PC-9 (cell line): ENCODE measurements around the gene WBP1. TPM values are rescaled to one million over a fixed set of nuclear protein-coding genes. Genes with fewer than 3 reads are reported as not detected.
A peak's percentile ranks its signal among the peaks of the same experiment; 100 is the strongest.

ENCODE experiments used
- BruUV-seq: library from RNA; stranded (reverse); fragments of 400-500 nt; replicated peaks from 2 replicates; lab custom pipeline; 2021; lab: Mats Ljungman, UMichigan
- CTCF ChIA-PET: fragments of 300-600 bp; sonication (Branson Sonifier 250); formaldehyde crosslinking; loops from one replicate; lab custom pipeline; 2022; ENCODE audit warnings: antibody characterized with exemption; lab: Charles Lee
- POLR2A ChIA-PET: fragments of 300-600 bp; sonication (Branson Sonifier 250); formaldehyde crosslinking; loops from one replicate; lab custom pipeline; 2022; ENCODE audit warnings: antibody characterized with exemption; ENCODE audit not compliant: unreplicated experiment; lab: Charles Lee
- DNase-seq, 2 experiments: peaks; one replicate each; pipeline versions ENCODE4 v3.0.0 to v3.0.0-alpha.2; 2015 to 2022; ENCODE audit warnings: mixed read lengths in 1 of 2
- H2AFZ ChIP-seq: fragments of 200-600 bp; sonication (generic); 2 replicates; pipeline ENCODE4 v1.8.1; 2017; ENCODE audit warnings: antibody characterized with exemption
- H3F3A ChIP-seq: fragments of 200-600 bp; sonication (generic); 2 replicates; pipeline ENCODE4 v1.8.1; 2017; ENCODE audit warnings: antibody characterized with exemption, mild to moderate bottlenecking, low read depth; ENCODE audit not compliant: insufficient read depth
- H3K27ac ChIP-seq: fragments of 200-600 bp; sonication (generic); 2 replicates; pipeline ENCODE4 v1.6.1; 2016; ENCODE audit warnings: mixed run types
- H3K27me3 ChIP-seq: fragments of 200-600 bp; sonication (generic); 2 replicates; pipeline ENCODE4 v1.6.1; 2016; ENCODE audit warnings: low read depth, mixed run types; ENCODE audit not compliant: insufficient read depth
- H3K36me3 ChIP-seq: fragments of 200-600 bp; sonication (generic); 2 replicates; pipeline ENCODE4 v1.6.1; 2016; ENCODE audit warnings: low read depth, mixed run types
- H3K4me1 ChIP-seq: fragments of 200-600 bp; sonication (generic); replicated peaks from 2 replicates; pipeline ENCODE4 v1.6.1; 2016; ENCODE audit warnings: mixed run types; ENCODE audit not compliant: insufficient read depth
- H3K4me2 ChIP-seq: fragments of 200-600 bp; sonication (generic); 2 replicates; pipeline ENCODE4 v1.6.1; 2017; ENCODE audit warnings: mixed run types
- H3K4me3 ChIP-seq: fragments of 200-600 bp; sonication (generic); 2 replicates; pipeline ENCODE4 v1.6.1; 2016; ENCODE audit warnings: mixed run types
- H3K79me2 ChIP-seq: fragments of 200-600 bp; sonication (generic); 2 replicates; pipeline ENCODE4 v1.6.1; 2017; ENCODE audit warnings: low read depth, mixed run types
- H3K9me2 ChIP-seq: fragments of 200-600 bp; sonication (generic); 2 replicates; pipeline ENCODE4 v1.8.1; 2017; ENCODE audit warnings: mild to moderate bottlenecking; ENCODE audit not compliant: insufficient read depth
- H3K9me3 ChIP-seq: fragments of 200-600 bp; sonication (generic); 2 replicates; pipeline ENCODE4 v1.8.1; 2016; ENCODE audit warnings: low read depth; ENCODE audit not compliant: insufficient read depth
- H4K20me1 ChIP-seq: fragments of 200-600 bp; sonication (generic); 2 replicates; pipeline ENCODE4 v1.8.1; 2017; ENCODE audit not compliant: insufficient read depth
- CTCF ChIP-seq: fragments of 200-600 bp; sonication (generic); conservative IDR thresholded peaks from 2 replicates; pipeline ENCODE4 v1.6.1; 2017; ENCODE audit warnings: mixed run types, antibody characterized with exemption, mild to moderate bottlenecking, moderate library complexity
- EZH2 ChIP-seq: fragments of 200-600 bp; sonication (generic); IDR thresholded peaks from 2 replicates; pipeline ENCODE4 v1.8.0; 2017; ENCODE audit warnings: antibody characterized with exemption, low read depth
- intact Hi-C: fragments of 100-400 bp; cut with micrococcal nuclease; formaldehyde crosslinking; loops from one replicate; pipeline ENCODE4 v1.10.0; 2022; ENCODE audit not compliant: unreplicated experiment
- total RNA-seq: library from RNA; stranded (reverse); gene quantifications from 2 replicates; pipeline ENCODE4 v1.2.3, GENCODE V29; 2021

Gene WBP1
- total RNA-seq, 1 experiment from 2014 or later = 68.0 TPM

- Histone ChIP-seq H3K27me3 (no peaks in the 10 kb centered on the region), H3K36me3 (no peaks in the 10 kb centered on the region), H4K20me1 (no peaks in the 10 kb centered on the region), H3K4me1 (peaks cover 8% of the 10 kb centered on the region), H3K27ac (no peak overlapping the region), H2AFZ (no peak overlapping the region), H3K4me3 (no peak overlapping the region), H3K4me2 (no peak overlapping the region), H3K9me2 (no peaks in the 10 kb centered on the region), H3F3A (peaks cover 9% of the 10 kb centered on the region; the same call in 1 of the 2 replicates), H3K79me2 (no peaks in the 10 kb centered on the region), H3K9me3 (no peaks in the 10 kb centered on the region)
- no TSS peak for BruUV-seq
- peak in 1 of 2 experiments; percentile 32 for DNase-seq
- ChIA-PET CTCF (no interaction called here), POLR2A (no interaction called here)
- intact Hi-C loops = no loop called here
- TF ChIP-seq CTCF (no peak), EZH2 (no peak)
Observed at GRCh38 chr2:74447230-74447999, 10.8 kb upstream of the WBP1 start.

DNA sequence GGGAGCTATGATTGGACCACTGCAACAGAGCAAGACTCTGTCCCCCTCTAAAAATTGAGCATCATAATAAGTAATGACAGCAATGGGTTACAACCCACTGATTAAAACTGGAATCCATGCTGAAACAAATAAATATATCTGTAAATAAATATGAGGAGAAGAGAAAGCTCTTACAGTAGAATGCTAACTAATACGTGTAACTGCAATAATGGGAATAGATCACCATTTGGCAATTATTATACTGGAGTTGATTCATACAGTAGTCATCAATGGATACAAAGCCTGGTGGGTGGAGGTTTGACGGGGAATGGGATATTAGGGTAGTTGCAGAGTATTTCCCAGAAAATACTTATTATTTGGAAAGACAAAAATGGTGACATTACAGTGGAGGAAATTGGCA lies 9.5 kb upstream of the WBP1 start:
- no peak for DNase-seq
- CTCF ChIA-PET = interaction anchor here (0.5 kb wide), 1 partner anchor 177 kb away, joined by 6 read pairs; no protein-coding TSS in a partner anchor

DNA sequence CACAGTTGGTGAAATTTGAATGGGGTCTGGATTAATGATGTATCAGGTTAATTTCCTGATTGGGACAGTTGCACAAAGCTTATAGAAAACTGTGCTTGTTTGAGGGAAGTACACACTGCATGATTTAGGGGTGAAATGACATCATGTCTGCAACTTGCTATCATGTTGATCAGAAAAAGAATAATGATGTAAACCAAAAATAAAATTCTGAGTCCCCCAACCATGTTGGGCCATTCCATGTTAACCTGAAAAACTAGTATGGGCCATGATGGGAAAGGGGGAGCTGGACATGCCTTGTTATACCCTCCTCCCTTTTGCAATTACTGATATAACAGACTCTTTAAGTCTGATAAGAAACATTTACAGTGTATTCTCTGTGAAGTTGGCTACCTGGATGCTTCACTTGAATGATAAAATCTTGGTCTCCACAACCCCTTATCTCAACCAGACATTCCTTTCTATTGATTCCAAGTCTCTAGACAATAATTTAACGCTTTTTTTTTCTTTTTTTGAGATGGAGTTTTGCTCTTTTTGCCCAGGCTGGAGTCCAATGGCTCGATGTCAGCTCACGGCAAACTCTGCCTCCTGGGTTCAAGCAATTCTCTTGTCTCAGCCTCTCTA lies 7.6 kb upstream of the WBP1 start:
- POLR2A ChIA-PET = no interaction called here
- Histone ChIP-seq H4K20me1 (no peaks in the 10 kb centered on the region), H3K36me3 (no peaks in the 10 kb centered on the region), H3K4me1 (peaks cover 6% of the 10 kb centered on the region), H3K4me3 (no peak overlapping the region), H3K79me2 (peaks cover 6% of the 10 kb centered on the region), H3F3A (0 out of 2 replicates have a peak, but pooled peaks cover 7% of the 10 kb centered on the region), H3K9me3 (no peaks in the 10 kb centered on the region), H3K27me3 (no peaks in the 10 kb centered on the region), H3K4me2 (no peak overlapping the region), H3K9me2 (no peaks in the 10 kb centered on the region), H3K27ac (no peak overlapping the region), H2AFZ (no peak overlapping the region)
- intact Hi-C loops = loop anchor here (10.0 kb wide), 1 partner anchor 186 kb away; no protein-coding TSS in a partner anchor
- BruUV-seq = no TSS peak
- TF ChIP-seq CTCF = no peak
- no peak for TF ChIP-seq EZH2
- CTCF ChIA-PET = no interaction called here
- no peak for DNase-seq

More for the DNA sequence above, 9.5 kb upstream of the WBP1 start:
- Histone ChIP-seq H4K20me1 (no peaks in the 10 kb centered on the region), H3K79me2 (no peaks in the 10 kb centered on the region), H3K27ac (no peak overlapping the region), H3K4me3 (no peak overlapping the region), H3K27me3 (no peaks in the 10 kb centered on the region), H2AFZ (no peak overlapping the region), H3K9me3 (no peaks in the 10 kb centered on the region), H3K4me1 (peaks cover 7% of the 10 kb centered on the region), H3K4me2 (no peak overlapping the region), H3K36me3 (no peaks in the 10 kb centered on the region), H3F3A (0 out of 2 replicates have a peak, but pooled peaks cover 7% of the 10 kb centered on the region), H3K9me2 (no peaks in the 10 kb centered on the region)
- BruUV-seq = no TSS peak
- TF ChIP-seq EZH2 (no peak), CTCF (no peak)
- intact Hi-C loops = no loop called here
- POLR2A ChIA-PET = no interaction called here
